Suppressor macrophage treated with lipopolysaccharide for 4 hours (primary cell): ENCODE results near the gene FAM98A.

Source experiments
- DNase-seq: peaks from one replicate; pipeline ENCODE4 v3.0.0-alpha.2; 2020

FAM98A gene

DNA sequence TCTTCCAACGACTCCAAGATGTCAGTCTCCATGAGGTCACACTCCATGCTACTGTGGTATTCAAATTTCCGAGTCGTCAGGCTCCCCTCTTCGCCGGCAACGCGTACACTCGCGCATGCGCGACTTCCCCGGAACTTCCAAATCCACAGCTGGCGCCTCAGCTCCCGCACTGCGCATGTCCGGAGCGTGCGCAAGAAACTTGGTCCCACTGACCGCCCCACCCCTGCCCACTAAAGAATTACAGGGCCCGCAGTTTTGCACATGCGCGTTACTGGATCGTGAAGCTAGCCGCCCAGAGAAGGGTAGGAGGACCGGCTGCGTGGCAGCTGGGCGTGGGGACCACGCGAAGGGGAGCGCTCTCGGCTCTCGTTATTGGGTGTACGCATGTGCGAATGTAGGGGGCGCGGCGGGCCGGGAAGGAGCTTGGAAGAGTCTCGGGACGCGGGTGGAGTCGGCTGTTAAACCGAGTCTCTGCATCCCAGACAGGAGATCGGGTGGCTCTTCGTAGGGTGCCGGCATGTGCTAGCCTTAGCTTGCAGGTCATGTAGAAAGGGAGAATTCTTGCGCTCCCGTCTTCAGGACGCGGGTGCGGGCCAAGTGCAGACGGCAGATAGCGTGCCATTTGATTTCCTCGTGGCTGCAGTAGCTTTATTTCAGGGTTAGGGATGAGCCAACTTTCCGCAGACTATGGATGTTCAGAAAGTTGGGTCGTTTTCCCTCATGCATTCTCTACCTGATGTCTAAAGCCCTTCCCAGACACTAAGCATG is at the start of gene FAM98A:
Gene FAM98A, minus strand, starts transcription at position 125 of the 768 bp plus-strand sequence. Its CDS starts 78 bp downstream, at position 47.
- DNase-seq: peak; percentile 100

DNA sequence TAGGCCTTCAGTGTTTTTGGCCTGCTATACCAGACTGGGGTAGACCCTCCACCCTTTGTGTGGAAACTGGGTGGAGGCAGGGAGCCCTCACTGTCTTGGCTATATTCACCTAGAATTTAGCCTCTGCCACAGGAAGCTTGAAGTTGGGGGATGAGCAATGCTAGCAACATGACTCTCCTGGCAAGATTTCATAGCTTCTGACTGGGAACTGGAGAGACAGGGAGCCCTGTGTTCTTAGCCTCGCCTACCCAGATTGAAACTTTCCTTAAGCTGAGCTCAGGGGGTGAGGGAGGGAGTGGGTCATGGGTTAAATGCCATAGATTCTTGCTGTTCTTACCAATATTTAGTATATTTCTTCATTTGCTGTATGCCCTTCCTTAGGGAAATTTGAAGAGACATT is 46.8 kb upstream of the FAM98A start:
- DNase-seq: no peak

DNA sequence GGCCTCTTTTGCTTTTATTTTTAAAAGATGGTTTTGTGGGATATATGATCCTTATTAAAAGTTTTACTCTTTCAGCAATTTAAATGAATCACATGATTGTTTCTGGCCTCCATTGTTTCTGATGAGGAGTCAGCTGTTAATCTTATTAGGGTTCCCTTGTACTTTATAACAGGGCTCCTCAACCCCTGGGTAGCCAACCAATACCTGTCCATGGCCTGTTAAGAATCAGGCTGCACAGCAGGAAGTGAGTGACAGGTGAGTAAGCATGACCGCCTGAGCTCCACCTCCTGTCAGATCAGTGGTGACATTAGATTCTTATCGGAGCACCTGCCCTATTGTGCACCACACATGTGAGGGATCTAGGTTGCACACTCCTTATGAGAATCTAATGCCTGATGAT is 45.1 kb upstream of the FAM98A start:
- DNase-seq: no peak

DNA sequence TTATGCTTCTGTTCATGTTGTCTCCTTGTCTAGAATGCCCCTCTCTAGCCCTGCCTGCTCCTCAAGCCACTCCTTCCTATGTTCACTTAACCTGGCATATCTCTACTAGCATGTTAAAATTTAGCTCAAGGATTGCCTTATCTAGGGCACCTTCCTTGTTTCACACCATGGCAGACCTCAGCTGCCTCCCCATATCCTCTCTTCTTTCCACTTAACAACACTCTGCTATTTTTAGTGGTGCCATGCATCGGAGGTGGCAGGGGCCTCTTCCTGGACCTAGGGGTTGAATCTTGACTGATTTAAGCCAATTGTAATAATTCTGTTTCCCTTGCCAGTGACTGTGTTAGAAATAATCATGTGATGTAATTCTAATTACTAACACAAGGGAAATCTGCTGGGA is 36.9 kb upstream of the FAM98A start:
- DNase-seq: no peak

DNA sequence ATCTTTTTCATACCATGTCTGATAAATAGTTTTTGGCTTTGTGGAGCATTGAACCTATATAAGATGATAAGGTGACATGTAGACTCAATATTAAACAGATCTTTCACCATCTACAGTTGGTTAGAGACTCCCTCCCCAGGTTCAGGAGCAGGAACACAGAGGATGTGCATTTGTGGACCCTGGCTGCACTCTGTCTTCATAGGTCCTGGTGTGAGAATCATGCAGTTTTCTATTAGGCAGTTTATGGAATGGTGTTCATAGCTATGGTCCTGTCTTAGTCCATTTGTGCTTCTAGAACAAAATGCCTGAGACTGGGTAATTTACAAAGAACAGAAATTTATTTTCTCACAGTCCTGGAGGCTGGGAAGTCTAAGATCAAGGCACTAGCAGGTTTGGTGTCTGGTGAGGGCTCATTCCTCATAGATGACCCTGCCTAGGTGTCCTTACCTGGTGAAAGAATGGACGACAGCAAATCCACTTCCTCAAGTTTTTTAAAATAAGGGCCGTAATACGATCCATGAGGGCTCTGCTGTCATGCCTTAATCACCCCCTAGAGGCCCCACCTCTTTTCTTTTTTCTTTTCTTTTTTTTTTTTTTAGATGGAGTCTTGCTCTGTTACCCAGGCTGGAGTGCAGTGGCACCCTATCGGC is 35.3 kb upstream of the FAM98A start:
- no peak for DNase-seq

DNA sequence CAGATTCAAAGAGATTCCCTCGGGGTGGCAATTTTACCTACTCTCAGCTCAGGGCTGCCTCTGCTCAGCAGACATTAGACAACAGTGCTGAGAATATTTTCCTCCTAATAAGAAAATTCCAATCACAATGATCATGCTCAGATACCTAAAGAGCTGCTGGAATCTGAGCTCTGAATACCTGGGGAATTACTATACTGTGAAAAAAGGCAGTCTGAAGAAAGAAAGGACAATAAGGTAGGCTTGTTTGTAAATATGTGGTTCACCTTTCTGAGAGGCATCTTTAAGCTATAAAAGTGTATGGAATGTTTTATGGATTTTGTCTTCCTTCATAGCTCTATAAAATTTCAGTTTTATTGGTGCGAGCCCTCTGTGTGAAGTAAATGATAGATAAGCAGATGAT is 34.2 kb upstream of the FAM98A start:
- DNase-seq: no peak

DNA sequence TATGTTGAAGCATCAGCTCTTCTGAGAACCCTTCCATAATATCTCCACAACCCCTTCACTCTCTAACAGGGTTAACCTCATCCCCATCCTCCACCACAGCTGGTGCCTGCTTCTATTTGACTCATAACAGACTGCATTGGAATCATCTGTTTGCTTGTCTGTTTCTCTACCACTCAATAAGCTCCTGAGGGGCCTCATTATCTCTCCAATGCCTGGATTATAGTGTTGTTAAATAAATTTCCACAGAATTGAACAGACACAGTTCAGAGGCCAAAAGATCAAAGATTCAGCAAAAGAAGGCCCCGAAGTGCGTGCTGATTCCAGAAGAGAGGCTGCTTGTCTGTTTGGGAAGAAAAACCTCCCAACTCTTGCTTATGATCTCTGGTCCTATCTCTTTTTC is 33.7 kb upstream of the FAM98A start:
- no peak for DNase-seq

DNA sequence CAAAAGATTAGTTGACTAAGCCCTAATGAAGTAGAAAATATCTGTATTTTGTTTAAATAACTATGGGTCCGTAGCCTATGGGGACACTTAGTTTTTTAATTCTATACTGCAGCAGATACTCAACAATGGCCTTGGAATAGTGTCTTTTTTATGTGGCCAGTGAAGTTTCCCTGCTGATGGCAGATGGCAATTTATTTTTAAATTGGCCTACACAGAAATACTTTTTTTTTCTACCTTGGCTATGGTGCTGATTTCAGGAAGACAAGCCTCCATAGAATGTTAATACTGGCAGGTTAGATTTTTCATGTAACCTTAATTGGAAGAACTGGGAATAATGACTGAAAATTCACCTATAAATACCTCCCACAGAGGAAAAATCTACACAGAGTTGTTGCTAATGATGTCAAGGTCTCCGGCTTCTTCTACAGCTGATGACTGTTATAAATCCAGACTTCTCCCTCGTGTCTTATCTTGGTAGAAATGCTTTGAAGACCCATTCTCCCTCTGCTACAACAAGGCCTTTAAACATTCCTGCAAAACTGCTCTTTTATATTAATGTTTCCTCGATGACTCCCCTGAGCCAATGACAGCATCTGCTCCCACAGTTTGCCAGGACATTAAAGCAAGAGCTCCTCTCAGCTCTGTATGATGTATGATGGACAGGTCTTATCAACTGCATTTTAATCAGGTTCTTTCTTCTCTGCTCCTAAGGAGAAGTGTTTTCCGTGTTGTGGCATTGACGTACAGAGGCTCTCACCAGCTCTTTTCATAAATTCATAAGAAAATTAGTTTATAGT is 29.1 kb upstream of the FAM98A start:
- DNase-seq: no peak

DNA sequence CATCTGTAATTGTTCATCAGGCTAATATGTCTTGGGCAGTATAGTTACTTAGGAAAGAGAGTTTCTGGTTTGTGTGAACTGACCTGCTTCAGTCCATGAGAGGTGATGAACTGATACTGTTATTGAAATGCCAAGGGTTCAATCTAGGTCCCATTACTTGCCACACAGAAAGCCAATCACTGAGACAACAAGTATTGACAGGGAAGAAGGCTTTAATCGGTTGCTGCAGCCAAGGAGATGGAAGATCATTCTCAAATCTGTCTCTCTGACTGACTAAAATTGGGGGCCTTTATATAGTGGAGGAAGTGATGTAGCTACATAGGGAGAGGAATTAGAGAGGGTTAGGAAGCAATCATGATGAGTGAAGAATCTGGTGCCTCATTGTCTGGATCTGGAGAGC is 19.9 kb upstream of the FAM98A start:
- no peak for DNase-seq

DNA sequence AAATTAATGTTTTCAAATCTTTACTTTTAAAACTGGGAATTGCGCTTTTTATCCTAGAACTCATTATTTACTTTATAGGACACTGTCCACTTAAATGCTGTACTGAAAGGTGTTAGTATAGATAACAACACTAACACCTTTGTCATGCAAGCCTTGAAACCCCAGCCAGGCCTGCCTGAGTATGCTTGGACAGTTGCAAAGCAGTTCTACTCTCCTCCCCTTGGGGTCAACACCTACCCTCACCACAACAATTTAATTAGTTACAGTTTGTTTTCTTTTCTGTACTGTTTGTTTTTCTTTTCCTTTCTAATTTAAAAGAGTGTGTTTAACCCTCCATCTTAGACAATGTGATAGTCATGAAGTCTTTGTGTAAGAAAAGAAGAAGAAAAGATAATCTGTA is 18.9 kb upstream of the FAM98A start:
- no peak for DNase-seq

DNA sequence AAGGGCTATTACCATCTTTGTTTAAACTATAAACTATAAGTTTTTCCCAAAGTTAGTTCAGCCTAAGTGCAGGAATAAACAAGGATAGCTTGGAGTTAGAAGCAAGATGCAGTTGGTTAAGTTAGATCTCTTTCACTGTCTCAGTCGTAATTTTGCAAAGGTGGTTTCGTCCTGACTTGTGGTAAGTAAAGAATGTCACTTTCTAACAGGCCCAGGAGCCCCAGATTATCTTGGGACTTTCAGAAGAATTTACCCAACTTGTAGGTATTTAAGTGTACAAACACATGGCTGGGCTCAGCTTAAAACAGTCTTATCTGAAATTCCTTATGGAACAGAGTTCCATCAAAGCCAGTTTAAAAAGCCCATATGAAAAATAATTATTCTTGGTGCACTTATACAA is 18.3 kb upstream of the FAM98A start:
- DNase-seq: no peak

DNA sequence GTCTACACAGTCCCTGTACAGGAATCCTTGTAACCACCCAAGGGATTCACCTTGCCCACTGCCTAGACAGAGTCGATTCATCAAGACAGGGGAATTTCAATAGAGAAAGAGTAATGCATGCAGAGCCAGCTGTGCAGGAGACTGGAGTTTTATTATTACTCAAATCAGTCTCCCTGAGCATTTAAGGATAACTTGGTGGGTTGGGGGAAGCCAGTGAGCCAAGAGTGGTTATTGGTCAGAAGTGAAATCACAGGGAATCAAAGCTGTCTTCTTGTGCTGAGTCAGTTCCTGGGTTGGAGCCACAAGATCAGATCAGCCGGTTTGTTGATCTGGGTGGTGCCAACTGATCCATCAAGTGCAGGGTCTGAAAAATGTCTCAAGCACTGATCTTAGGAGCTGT is 17.8 kb upstream of the FAM98A start:
- DNase-seq: no peak

DNA sequence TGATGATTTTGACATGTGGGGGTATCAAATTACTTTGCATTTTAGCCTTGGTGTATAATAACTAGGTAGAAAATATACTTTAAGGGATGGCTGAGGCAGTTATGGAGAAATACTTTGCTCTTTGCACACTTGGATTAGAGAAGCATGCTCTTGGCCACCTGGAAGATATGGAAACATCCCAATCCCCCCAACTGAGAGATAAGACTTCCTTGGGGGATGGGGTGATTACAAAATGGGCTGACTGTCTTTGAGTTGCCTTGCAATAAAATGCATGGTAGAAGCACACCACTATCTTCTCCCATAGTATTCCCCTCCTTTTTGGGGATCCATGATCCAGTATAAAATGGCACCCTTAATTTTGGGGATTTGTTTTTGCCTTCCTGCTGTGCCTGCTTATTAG is 15.1 kb upstream of the FAM98A start:
- DNase-seq: no peak

DNA sequence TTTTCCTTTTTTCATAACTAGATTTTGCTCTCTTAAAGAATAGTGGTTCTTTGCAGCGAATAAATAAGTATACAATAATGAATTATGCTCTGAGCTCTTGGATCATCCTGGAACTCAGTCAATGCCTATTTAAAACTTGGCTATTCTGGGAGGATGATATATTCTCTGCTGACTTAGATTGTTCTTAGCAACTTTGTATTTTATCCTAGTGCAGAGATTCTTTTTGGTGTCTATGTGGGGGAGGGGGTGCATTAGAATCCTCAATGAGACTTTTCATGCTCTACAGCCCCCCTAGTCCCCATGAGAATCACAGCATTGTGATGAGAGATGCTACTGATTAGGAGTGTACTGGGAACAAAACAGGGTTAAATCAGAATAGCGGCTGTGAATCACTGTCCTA is 8.8 kb upstream of the FAM98A start:
- no peak for DNase-seq

DNA sequence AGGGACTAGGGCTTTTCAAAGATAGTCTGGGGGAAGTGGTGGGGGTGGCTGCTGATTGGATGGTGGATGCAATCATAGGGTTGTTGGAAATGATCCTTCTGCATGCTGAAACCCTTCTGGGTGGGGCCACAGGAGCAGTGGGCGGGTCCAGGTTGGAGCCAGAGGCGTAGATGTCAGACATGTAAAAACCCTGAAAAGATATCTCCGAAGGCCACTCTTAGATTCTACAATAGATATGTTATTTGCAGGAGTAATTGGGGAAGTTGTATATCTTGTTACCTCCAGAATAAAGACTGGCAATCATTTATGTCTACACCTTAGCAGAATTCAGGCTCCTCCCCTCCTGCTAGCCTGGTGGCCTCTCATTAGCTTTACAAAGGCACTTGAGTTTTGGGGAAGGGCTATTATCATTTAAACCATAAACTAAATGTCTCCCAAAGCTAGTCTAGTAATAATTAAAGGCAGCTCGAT is 8.2 kb upstream of the FAM98A start:
- no peak for DNase-seq

DNA sequence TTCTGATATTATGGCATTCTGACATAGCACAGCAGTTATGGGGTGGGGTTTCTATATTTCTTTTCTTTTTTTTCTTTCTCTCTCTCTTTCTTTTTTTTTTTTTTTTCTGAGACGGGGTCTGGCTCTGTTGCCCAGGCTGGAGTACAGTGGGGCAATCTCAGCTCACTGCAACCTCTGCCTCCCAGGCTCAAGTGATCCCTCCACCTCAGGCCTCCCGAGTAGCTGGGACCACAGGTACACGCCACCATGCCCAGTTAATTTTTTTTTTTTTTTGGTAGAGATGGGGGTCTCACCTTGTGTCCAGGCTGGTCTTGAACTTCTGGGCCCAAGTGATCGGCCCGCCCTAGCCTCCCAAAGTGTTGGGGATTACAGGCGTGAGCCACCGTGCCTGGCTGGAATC is 7.5 kb upstream of the FAM98A start:
- DNase-seq: no peak

DNA sequence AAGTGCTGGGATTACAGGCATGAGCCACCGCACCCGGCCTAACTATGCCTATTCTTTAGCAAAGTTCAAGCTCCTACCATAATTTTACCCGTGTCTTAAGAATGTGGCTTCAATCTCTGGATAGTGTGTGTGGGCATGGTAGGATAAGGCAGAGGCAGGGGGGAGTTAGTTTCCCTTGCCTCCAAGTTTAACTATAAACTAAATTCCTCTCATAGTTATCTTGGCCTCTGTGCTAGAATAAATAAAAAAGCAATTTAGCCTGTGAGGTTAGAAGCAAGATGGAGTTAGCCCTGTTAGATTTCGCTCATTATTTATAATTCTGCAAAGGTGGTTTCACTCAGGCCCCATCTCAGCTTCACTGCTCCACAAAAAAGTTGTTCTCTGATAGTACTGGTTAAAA is 7.0 kb upstream of the FAM98A start:
- DNase-seq: no peak

DNA sequence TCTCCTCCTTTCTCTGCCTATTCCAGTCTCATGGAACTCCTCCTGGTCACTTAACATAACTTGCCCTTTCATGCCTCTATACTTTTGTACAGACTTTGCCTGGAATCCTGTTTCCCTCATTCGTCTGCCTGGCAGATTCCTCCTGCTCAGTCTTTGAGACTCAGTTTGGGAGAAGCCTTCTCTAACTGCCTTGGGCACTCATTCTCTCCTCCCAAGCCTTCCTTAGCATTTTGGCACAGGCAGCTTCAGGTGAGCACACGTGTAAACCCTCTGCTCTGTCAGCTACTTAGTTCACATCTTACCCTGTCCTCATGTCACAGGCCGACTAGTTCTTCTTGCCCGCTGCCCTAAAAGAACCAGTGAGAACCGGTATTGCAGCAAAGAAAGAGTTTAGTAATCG is 6.0 kb upstream of the FAM98A start:
- no peak for DNase-seq

DNA sequence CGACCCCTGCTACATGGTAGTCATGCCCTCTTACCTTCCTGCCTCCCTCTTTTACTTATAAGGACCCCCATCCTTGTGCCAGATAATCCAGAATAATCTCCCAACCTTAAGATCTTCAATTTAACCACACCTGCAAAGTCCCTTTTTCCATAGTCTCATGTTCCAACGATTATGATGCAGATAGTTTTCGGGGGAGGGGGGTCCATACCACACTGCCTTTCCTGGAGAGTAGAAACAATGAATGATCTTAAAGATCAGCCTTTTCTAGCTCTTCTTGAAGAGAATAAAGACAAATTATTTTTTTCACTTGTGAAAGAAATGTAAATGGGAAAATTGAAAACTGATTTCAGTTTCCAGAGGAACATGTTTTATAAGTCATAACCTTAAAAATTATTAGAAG is 4.3 kb upstream of the FAM98A start:
- no peak for DNase-seq

DNA sequence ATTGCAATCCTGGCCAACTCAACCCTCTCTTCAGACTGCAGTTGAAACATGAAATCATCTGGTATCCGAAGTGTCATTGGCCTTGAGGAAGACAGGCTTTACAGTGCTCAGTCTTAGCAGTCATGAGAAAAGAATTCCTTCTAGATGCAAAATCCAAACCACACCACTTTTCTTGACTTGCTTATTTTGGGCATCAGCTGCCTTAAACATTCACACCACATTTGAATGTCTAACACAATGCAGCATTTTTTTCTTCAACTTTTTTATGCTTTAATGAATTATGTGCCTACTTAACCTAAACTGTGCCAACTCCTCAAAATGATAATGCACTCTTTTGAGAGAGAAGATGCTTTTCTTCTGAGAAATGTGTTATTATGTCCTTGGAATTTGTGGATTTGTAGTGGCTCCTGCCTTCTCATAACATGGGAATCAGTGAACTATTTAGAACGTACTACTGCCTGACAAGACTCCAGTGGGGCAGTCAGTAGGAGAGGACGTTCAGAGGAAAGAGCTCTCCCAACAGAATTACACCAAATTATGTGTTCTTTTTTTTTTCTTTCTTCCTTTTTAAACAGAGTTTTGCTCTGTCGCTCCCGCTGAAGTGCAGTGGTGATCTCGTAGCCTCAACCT is 3.2 kb upstream of the FAM98A start:
- DNase-seq: no peak

DNA sequence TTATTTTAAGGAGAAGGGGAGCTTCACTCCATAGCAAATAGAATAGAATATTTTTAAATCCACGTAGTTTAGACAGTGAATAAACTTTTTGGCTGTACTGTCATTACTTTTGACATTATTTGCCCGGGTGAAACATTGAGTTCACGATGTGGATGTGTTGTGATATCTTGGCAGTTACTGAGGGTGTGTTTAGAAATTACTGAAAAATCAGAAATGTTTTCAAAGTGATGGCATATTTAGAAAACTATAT is 769 bp upstream of the FAM98A start:
- no peak for DNase-seq

DNA sequence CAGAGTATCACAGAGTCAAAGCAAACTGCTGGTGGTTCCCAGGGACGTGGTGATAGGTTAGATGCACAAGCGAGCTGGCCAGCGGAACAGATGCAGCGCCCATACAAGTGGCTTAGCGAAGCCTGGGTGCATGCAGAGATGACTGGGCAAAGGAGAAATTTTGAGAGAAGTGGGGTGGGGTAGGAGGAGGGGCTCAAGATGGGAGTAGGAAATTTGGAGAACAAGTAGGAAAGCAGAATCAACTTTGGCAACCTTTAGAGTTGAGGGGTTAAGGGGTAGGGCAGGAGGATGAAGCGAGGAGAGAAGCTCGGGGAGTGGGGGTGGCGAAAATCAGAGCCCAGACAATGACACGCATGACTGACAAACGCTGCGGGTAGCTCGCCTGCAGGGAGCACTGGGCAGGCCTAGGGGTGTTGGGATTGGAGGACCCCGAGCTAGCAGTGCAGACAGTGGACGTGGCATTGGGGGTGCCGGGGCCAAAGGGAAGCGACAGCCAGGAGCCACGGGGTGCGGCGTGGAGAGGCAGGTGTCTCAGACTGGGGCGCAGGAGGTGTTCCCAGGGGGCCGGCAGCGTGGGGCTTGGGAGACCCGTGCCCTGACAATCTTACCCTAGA is 431 bp downstream of the FAM98A start:
- DNase-seq: peak; percentile 53

DNA sequence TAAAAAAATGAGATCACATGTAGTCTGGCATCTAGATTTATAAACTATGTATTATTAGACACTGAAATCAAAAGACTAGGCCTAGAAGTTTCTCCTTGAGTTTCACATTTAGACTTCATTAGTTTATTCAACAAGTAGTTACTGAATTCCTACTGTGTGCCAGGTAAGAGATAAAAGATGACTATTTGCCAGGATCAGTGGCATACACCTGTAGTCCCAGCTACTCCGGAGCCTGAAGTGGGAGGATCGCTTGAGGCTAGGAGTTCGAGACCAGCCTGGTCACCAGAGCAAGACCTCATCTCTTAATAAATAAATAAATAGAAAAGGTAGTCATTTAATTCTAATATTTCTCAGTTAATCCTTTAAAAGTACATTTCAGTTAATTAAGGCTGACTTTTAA is 2.1 kb downstream of the FAM98A start:
- no peak for DNase-seq
